ENCODE results near the gene COLEC11.

The COLEC11 gene

GRCh38 chr2:3628800-3629199 is 33.9 kb downstream of the COLEC11 start:
- Mint-ChIP-seq H3K27me3 (ENCODE audit: low read depth) (peaks cover 4% of the 10 kb centered on the region), H3K4me3 (no peak overlapping the region), H3K4me1 (no peaks in the 10 kb centered on the region), H3K36me3 (ENCODE audit: low read depth) (no peaks in the 10 kb centered on the region), H3K9me3 (no peaks in the 10 kb centered on the region), H3K27ac (no peak overlapping the region)
- TF ChIP-seq, protein P1, sequence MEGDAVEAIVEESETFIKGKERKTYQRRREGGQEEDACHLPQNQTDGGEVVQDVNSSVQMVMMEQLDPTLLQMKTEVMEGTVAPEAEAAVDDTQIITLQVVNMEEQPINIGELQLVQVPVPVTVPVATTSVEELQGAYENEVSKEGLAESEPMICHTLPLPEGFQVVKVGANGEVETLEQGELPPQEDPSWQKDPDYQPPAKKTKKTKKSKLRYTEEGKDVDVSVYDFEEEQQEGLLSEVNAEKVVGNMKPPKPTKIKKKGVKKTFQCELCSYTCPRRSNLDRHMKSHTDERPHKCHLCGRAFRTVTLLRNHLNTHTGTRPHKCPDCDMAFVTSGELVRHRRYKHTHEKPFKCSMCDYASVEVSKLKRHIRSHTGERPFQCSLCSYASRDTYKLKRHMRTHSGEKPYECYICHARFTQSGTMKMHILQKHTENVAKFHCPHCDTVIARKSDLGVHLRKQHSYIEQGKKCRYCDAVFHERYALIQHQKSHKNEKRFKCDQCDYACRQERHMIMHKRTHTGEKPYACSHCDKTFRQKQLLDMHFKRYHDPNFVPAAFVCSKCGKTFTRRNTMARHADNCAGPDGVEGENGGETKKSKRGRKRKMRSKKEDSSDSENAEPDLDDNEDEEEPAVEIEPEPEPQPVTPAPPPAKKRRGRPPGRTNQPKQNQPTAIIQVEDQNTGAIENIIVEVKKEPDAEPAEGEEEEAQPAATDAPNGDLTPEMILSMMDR (IDR thresholded peaks at IDR 0.05; ENCODE audit: unreplicated experiment in 3 of 3), result peak in 1 of 3 experiments; percentile 19

GRCh38 chr2:3630631-3631030 is 35.7 kb downstream of the COLEC11 start:
- no peak overlapping the region for H3K27ac Mint-ChIP-seq
- no peaks in the 10 kb centered on the region for H3K36me3 Mint-ChIP-seq (ENCODE audit: low read depth)
- no peaks in the 10 kb centered on the region for H3K9me3 Mint-ChIP-seq
- H3K27me3 Mint-ChIP-seq (ENCODE audit: low read depth), result peaks cover 4% of the 10 kb centered on the region
- H3K4me1 Mint-ChIP-seq, result no peaks in the 10 kb centered on the region
- no peak overlapping the region for H3K4me3 Mint-ChIP-seq
- TF ChIP-seq, protein P1 (IDR thresholded peaks at IDR 0.05; ENCODE audit: unreplicated experiment in 3 of 3), result no peak

DNA sequence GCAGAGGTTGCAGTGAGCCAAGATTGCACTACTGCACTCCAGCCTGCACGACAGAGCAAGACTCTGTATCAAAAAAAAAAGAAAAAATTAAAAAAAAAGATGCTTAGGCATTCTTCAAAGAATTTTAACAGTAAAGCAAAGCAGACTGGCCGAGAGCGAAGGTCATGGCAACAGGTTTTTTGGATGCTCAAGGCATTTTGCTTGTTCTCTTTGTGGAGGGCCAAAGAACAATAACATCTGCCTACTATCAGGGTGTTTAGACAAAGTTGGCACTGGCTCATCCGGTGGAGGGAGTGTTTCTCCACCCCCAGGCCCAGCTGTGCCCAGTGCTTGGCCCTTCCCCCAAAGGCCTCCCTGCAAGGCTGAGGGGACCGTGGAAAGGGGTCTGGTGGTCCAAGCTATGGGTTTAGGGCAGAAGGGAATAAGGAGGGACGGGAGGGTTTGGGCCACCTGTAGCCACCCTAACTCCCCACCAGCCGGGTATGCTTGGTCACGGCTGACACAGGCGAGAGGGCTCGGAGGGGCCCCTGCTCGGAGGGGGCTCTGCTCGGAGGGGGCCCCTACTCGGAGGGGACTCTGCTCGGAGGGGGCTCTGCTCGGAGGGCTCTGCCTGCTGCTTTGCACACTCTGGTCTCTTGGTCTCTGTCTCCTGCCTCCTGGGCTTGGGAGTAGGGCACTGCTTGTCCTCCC is 36.4 kb downstream of the COLEC11 start:
- H3K27me3 Mint-ChIP-seq (ENCODE audit: low read depth), result peaks cover 4% of the 10 kb centered on the region
- TF ChIP-seq, protein P1 (IDR thresholded peaks at IDR 0.05; ENCODE audit: unreplicated experiment in 3 of 3), result no peak
- H3K27ac Mint-ChIP-seq, result no peak overlapping the region
- H3K9me3 Mint-ChIP-seq, result no peaks in the 10 kb centered on the region
- H3K4me1 Mint-ChIP-seq, result no peaks in the 10 kb centered on the region
- H3K36me3 Mint-ChIP-seq (ENCODE audit: low read depth), result no peaks in the 10 kb centered on the region
- H3K4me3 Mint-ChIP-seq, result no peak overlapping the region

DNA sequence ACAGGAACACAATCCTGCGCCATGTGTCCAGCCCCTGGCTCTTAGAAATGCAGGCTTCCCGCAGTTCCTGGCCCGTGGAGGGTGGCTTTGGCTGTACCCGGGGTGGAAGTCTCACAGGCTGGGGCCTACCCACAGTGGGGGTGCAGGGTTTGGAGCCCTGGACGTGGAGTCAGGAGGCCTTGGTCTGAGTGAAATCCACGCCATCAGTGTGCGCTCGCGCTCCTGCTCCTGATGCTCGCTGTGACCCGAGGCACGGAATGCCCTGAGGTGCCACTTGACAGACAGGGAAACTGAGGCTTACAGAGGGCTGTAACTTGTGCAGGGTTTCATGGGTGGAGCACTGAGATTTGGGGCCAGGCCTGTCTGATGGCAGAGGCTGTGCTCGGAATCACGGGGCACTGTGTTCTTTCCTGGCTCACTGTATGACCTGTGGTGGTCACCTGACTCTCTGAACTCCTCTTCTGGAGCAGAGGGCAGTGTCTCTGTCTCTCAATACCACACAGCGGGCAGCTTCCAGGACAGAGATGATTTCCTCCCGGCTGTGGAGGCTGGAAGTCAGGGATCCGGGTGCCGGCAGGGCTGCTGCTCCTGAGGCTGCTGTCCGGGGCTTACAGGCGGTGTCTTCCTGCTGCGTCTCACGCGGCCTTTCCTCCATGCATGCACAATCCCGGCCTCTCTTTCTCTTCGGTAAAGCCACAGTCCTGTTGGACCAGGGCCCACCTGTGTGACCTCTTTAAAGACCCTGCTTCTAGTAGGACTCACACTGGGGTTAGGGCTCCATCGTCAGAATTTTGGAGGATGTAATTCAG is 37.1 kb downstream of the COLEC11 start:
- Mint-ChIP-seq H3K36me3 (ENCODE audit: low read depth) (no peaks in the 10 kb centered on the region), H3K4me1 (no peaks in the 10 kb centered on the region), H3K27me3 (ENCODE audit: low read depth) (peaks cover 4% of the 10 kb centered on the region), H3K4me3 (no peak overlapping the region), H3K9me3 (no peaks in the 10 kb centered on the region), H3K27ac (no peak overlapping the region)
- TF ChIP-seq, protein P1 (IDR thresholded peaks at IDR 0.05; ENCODE audit: unreplicated experiment in 3 of 3), result no peak

GRCh38 chr2:3633089-3633981 is 38.4 kb downstream of the COLEC11 start:
- peaks cover 4% of the 10 kb centered on the region for H3K27me3 Mint-ChIP-seq (ENCODE audit: low read depth)
- H3K4me3 Mint-ChIP-seq, result no peak overlapping the region
- H3K4me1 Mint-ChIP-seq, result no peaks in the 10 kb centered on the region
- no peaks in the 10 kb centered on the region for H3K9me3 Mint-ChIP-seq
- no peaks in the 10 kb centered on the region for H3K36me3 Mint-ChIP-seq (ENCODE audit: low read depth)
- TF ChIP-seq, protein P1 (IDR thresholded peaks at IDR 0.05; ENCODE audit: unreplicated experiment in 3 of 3), result no peak
- H3K27ac Mint-ChIP-seq, result no peak overlapping the region
